Spleen (tissue), 7 donors: Measurements from ENCODE around the gene CAPG.

ENCODE experiments used
- CTCF ChIP-seq, 11 experiments: fragments of 200-600 bp in 7 of 11; fragments of 450-650 bp in 4 of 11; sonication (generic) in 4 of 11; IDR thresholded peaks in 8 of 11; conservative IDR thresholded peaks in 3 of 11; 1 replicate in 7 of 11; 2 replicates in 4 of 11; pipeline versions ENCODE4 v1.4.0 to v1.8.0; 2016 to 2021; ENCODE audit warnings: antibody characterized with exemption in 11 of 11, inconsistent platforms in 4 of 11, mild to moderate bottlenecking in 1 of 11
- POLR2A ChIP-seq, 3 donors: fragments of 450-650 bp; IDR thresholded peaks; one replicate each; pipeline ENCODE4 v1.5.1; 2017; ENCODE audit warnings: antibody characterized with exemption in 3 of 3, mild to moderate bottlenecking in 1 of 3
- donor health status: DM: no; HTN: no; CAD: no; lungs with moderate emphysema.
- donor health status: DM: no; HTN: no; CAD: no.
- donor health status: DM: no; HTN: no; CAD: no.

GRCh38 chr2:85439025-85439472, 28.9 kb upstream of the CAPG start:
- TF ChIP-seq POLR2A (IDR thresholded peaks at IDR 0.05) = no peak
- TF ChIP-seq CTCF (IDR thresholded peaks at IDR 0.05 in 8 of 11, conservative IDR thresholded peaks at IDR 0.05 in 3 of 11) = no peak
